ENCODE data around the gene CUX1.

- TF ChIP-seq POLR2A (IDR thresholded peaks at IDR 0.05) (no peak), CTCF (IDR thresholded peaks at IDR 0.05) (no peak)
Measured at GRCh38 chr7:101820703-101821102, 3.3 kb downstream of the CUX1 start.

All from uterus (tissue), 2 donors.